ENCODE data around the gene ME1. TPM values are rescaled to one million over a fixed set of nuclear protein-coding genes. Genes with fewer than 3 reads are reported as not detected.

The ME1 gene
- total RNA-seq, 1 donor from 2014 or later, result 22.3 TPM

DNA sequence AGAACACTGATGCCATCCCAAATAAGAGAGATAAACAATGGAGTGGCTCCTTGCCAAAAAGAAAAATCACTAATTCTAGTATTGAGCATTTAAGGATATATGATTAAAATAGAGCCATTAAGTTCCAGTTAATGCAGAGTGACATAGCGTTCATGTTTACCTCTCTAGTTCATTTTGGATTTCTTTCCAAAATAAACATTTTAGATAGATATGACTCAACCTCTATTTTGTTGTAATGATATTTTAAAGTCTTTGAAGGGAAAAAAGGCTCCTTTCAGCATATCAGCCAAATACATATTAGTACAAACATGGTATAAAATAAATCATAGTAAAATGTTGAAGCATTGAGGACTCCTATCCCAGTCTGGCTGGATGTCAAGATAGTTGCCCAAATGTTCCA is 204.3 kb downstream of the ME1 start:
- Histone ChIP-seq H3K27ac (replicated peaks) (no peak overlapping the region), H3K4me1 (no peaks in the 10 kb centered on the region), H3K36me3 (no peaks in the 10 kb centered on the region), H3K27me3 (ENCODE audit: low read depth) (no peaks in the 10 kb centered on the region), H3K9me3 (replicated peaks) (no peaks in the 10 kb centered on the region), H3K4me3 (no peak overlapping the region)
- intact Hi-C loops (cut with micrococcal nuclease), result no loop called here
- TF ChIP-seq, protein P1, sequence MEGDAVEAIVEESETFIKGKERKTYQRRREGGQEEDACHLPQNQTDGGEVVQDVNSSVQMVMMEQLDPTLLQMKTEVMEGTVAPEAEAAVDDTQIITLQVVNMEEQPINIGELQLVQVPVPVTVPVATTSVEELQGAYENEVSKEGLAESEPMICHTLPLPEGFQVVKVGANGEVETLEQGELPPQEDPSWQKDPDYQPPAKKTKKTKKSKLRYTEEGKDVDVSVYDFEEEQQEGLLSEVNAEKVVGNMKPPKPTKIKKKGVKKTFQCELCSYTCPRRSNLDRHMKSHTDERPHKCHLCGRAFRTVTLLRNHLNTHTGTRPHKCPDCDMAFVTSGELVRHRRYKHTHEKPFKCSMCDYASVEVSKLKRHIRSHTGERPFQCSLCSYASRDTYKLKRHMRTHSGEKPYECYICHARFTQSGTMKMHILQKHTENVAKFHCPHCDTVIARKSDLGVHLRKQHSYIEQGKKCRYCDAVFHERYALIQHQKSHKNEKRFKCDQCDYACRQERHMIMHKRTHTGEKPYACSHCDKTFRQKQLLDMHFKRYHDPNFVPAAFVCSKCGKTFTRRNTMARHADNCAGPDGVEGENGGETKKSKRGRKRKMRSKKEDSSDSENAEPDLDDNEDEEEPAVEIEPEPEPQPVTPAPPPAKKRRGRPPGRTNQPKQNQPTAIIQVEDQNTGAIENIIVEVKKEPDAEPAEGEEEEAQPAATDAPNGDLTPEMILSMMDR (IDR thresholded peaks at IDR 0.05; ENCODE audit: borderline replicate concordance), result no peak
- DNase-seq, result no peak

DNA sequence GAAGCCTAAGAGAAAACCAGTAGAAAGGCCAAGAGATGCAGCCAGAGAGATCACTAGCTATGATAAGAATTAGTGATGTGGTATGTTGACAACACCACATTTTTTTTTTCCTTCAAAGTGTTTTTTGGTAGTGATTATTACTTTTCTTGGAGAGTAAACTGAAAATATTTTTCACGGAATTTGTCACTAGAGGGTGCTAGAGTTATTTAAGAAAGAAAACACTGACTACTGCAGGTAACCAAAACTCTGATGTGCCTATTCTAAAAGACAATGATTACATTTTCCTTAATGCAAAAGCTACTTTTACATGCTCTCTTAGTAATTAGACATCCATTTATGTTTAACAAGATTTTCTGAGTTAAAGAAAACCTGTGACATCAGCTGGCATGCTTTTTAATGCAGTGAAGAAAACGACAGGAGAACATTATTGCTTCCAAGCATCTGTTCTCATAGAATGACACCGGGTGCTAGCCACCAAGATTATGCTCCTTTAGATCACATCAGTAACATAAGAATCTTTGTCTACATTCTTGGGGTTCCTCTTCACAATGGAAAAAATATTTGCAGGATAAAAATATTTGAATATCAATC is 208.9 kb downstream of the ME1 start:
- Histone ChIP-seq H3K27me3 (ENCODE audit: low read depth) (no peaks in the 10 kb centered on the region), H3K4me1 (no peaks in the 10 kb centered on the region), H3K27ac (replicated peaks) (no peak overlapping the region), H3K9me3 (replicated peaks) (no peaks in the 10 kb centered on the region), H3K4me3 (no peak overlapping the region), H3K36me3 (no peaks in the 10 kb centered on the region)
- TF ChIP-seq, protein P1 (IDR thresholded peaks at IDR 0.05; ENCODE audit: borderline replicate concordance), result peak; percentile 63
- intact Hi-C loops (cut with micrococcal nuclease), result loop anchor here (2.0 kb wide), 1 partner anchor 293 kb away; no protein-coding TSS in a partner anchor
- DNase-seq, result no peak

DNA sequence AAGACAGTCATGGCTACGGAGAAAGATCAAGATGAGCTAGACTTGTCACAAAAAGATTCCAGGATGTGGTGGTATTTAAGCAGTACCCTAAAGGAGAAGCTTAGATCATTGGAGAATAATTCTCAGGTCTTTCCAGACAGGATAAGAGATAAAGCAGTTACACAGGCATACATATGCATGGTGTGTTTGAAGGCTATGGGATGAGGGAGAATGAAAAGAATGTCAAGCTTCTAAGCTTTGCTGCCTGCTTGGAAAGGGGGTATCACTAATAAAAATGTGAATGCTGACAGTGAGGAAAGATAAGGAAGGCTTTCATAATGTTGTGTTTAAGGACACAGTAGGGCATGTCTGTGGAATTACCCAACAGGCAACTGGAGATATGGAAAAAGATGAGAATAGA is 209.6 kb downstream of the ME1 start:
- TF ChIP-seq, protein P1 (IDR thresholded peaks at IDR 0.05; ENCODE audit: borderline replicate concordance), result no peak
- H3K27me3 ChIP-seq (ENCODE audit: low read depth), result no peaks in the 10 kb centered on the region
- DNase-seq, result no peak
- H3K36me3 ChIP-seq, result no peaks in the 10 kb centered on the region
- H3K4me3 ChIP-seq, result no peak overlapping the region
- intact Hi-C loops (cut with micrococcal nuclease), result no loop called here
- no peak overlapping the region for H3K27ac ChIP-seq (replicated peaks)
- no peaks in the 10 kb centered on the region for H3K4me1 ChIP-seq
- H3K9me3 ChIP-seq (replicated peaks), result no peaks in the 10 kb centered on the region

DNA sequence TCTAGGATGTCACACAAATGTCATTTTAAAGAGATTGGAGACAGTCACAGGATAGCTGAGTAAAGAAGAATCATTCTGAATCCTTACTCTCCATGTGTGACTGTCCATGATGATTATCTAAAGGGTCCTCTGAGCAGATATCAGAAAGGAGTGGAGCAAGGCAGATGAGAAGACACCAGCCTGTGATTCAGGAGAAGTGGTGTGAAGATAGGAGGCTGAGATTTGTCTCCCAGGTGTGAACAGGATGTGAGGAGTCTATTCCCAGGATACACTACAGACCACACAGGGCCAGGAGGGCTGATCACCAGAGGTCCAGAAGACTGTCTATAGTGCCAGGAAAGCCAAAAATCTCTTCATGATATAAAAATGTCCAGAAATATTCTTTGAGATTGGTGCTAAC is 210.7 kb downstream of the ME1 start:
- intact Hi-C loops (cut with micrococcal nuclease), result no loop called here
- no peak overlapping the region for H3K4me3 ChIP-seq
- no peaks in the 10 kb centered on the region for H3K9me3 ChIP-seq (replicated peaks)
- H3K36me3 ChIP-seq, result no peaks in the 10 kb centered on the region
- H3K27ac ChIP-seq (replicated peaks), result no peak overlapping the region
- H3K27me3 ChIP-seq (ENCODE audit: low read depth), result no peaks in the 10 kb centered on the region
- TF ChIP-seq, protein P1 (IDR thresholded peaks at IDR 0.05; ENCODE audit: borderline replicate concordance), result no peak
- peaks cover 3% of the 10 kb centered on the region for H3K4me1 ChIP-seq
- DNase-seq, result no peak

DNA sequence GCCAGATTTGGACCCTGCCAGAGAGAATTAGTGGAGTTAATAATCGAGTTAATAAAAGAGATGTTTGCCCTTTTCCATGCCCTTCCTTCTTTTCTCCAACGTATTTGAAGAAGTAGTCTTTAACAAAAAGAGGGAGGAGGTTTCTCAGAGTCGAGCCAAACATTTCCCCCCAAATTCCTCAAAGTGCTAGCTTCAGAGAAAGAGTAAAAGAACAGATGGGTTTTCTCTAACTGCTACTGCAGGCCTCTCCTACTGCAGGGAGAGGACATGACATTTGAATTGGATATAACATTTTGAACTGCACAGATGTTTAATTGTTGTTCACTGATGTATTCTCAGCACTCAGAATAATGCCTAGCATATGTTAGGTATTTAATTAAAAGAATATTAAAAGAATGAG is 212.2 kb downstream of the ME1 start:
- no peaks in the 10 kb centered on the region for H3K9me3 ChIP-seq (replicated peaks)
- H3K4me3 ChIP-seq, result no peak overlapping the region
- H3K36me3 ChIP-seq, result no peaks in the 10 kb centered on the region
- peaks cover 6% of the 10 kb centered on the region for H3K4me1 ChIP-seq
- DNase-seq, result no peak
- no peaks in the 10 kb centered on the region for H3K27me3 ChIP-seq (ENCODE audit: low read depth)
- TF ChIP-seq, protein P1 (IDR thresholded peaks at IDR 0.05; ENCODE audit: borderline replicate concordance), result no peak
- intact Hi-C loops (cut with micrococcal nuclease), result no loop called here
- no peak overlapping the region for H3K27ac ChIP-seq (replicated peaks)
